Upper lobe of right lung (tissue), 1 donor: ENCODE data around the gene ANKRD31. TPM values are rescaled to one million over a fixed set of nuclear protein-coding genes. Genes with fewer than 3 reads are reported as not detected.
"Not testable (repeated sequence)": the region's sequence is repeated elsewhere in the genome, so short reads cannot be mapped to it uniquely, and the experiment has no call there.

Experiments
- ATAC-seq: fragments of 200-7000 bp; cut with Tn5 transposase; one replicate; pipeline ENCODE4 v1.9.1; 2020; ENCODE audit warnings: mild to moderate bottlenecking, moderate library complexity
- DNase-seq: peaks from one replicate; pipeline ENCODE4 v3.0.0-alpha.2; 2020
- H3K27ac ChIP-seq: fragments of 200-600 bp; one replicate; pipeline ENCODE4 v1.8.0; 2022
- H3K27me3 ChIP-seq: fragments of 200-600 bp; one replicate; pipeline ENCODE4 v1.8.0; 2022; ENCODE audit warnings: mild to moderate bottlenecking
- H3K36me3 ChIP-seq: fragments of 200-600 bp; one replicate; pipeline ENCODE4 v1.8.0; 2022
- H3K4me1 ChIP-seq: fragments of 200-600 bp; one replicate; pipeline ENCODE4 v1.8.0; 2022
- H3K4me3 ChIP-seq: fragments of 200-600 bp; one replicate; pipeline ENCODE4 v1.8.0; 2022; ENCODE audit warnings: mild to moderate bottlenecking
- H3K9me3 ChIP-seq: fragments of 200-600 bp; one replicate; pipeline ENCODE4 v1.8.0; 2022
- intact Hi-C: fragments of 100-400 bp; cut with DNase I; formaldehyde crosslinking; loops from one replicate; pipeline ENCODE4 v1.11.0; 2022
- total RNA-seq: library from RNA; stranded (reverse); fragmentation: NEBNext Ultra II Directional; extraction: Animal tissue kit (Norgen Biotek cat#: 25700); gene quantifications from one replicate; pipeline ENCODE4 v1.2.1, GENCODE V29; 2021
- TF ChIP-seq, protein P1 (sequence below): fragments of 200-600 bp; IDR thresholded peaks from one replicate; pipeline ENCODE4 v1.8.0; 2022; ENCODE audit warnings: antibody characterized with exemption
- donor health status: DM: no; HTN: yes; CAD: no; lungs with severe emphysema.

The ANKRD31 gene
- total RNA-seq, 1 donor from 2014 or later, result 0.14 TPM

DNA sequence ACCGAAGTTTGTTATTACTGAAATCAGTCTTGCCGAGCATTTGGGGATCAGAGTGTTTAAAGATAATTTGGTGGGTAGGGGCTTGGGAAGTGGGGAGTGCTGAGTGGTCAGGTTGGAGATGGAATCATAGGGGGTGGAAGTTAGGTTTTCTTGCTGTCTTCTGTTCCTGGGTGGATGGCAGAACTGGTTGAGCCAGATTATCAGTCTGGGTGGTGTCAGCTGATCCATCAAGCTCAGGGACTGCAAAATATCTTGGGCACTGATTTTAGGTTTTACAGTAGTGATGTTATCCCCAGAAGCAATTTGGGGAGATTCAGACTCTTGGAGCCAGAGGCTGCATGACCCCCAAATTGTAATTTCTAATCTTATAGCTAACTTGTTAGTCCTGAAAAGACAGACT is 5.4 kb upstream of the ANKRD31 start:
- DNase-seq (no peak), ATAC-seq (no peak)
- H3K4me1 ChIP-seq, result peaks cover 5% of the 10 kb centered on the region
- no peaks in the 10 kb centered on the region for H3K27me3 ChIP-seq
- TF ChIP-seq, protein P1, sequence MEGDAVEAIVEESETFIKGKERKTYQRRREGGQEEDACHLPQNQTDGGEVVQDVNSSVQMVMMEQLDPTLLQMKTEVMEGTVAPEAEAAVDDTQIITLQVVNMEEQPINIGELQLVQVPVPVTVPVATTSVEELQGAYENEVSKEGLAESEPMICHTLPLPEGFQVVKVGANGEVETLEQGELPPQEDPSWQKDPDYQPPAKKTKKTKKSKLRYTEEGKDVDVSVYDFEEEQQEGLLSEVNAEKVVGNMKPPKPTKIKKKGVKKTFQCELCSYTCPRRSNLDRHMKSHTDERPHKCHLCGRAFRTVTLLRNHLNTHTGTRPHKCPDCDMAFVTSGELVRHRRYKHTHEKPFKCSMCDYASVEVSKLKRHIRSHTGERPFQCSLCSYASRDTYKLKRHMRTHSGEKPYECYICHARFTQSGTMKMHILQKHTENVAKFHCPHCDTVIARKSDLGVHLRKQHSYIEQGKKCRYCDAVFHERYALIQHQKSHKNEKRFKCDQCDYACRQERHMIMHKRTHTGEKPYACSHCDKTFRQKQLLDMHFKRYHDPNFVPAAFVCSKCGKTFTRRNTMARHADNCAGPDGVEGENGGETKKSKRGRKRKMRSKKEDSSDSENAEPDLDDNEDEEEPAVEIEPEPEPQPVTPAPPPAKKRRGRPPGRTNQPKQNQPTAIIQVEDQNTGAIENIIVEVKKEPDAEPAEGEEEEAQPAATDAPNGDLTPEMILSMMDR, result no peak
- H3K27ac ChIP-seq, result no peak overlapping the region
- no peak overlapping the region for H3K4me3 ChIP-seq
- no peaks in the 10 kb centered on the region for H3K9me3 ChIP-seq
- H3K36me3 ChIP-seq, result no peaks in the 10 kb centered on the region
- intact Hi-C loops, result no loop called here

DNA sequence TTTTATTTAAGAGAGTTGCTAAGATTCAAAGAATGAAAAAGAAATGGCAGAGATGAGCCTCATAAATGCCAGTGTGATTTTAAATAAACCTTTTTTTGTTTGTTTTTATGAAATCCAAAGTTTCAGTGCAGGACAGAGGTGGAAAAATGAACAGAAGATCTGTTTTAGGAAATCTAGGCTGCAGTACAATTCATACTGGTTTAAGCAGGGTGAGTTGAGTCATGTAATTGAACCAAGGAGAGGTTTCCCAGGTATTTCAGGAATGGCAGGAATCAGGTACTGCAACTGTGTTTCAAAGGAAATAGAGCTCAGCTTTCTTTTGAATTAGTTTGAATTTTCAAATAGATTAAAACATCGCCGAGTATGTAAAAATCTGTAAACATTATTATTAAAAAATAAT is 3.0 kb upstream of the ANKRD31 start:
- DNase-seq (no peak), ATAC-seq (no peak)
- Histone ChIP-seq H3K36me3 (no peaks in the 10 kb centered on the region), H3K4me3 (no peak overlapping the region), H3K9me3 (no peaks in the 10 kb centered on the region), H3K27ac (no peak overlapping the region), H3K4me1 (peaks cover 5% of the 10 kb centered on the region), H3K27me3 (no peaks in the 10 kb centered on the region)
- intact Hi-C loops, result loop anchor here (10.0 kb wide), 1 partner anchor 445 kb away; no protein-coding TSS in a partner anchor
- TF ChIP-seq, protein P1, result no peak

DNA sequence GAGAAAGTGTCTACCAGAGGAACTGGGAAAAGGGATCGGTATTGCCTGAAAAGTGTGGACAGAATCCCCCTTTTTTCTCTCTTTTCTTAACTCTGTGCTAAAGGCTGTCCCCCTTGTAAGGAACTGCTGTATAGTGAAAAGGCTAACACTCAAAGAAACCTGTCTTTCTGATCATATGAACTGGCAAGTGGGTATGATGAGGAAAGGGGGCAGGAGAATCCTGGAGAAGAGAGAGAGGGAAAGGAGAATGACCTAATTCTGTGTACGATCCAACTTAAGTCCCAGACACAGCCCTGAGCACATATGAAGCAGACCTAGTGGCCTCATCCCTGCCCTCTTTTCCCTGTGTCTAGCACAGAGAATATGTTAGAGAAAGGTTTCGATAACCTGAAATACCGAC is 967 bp downstream of the ANKRD31 start:
- TF ChIP-seq, protein P1, result no peak
- no peak overlapping the region for H3K4me3 ChIP-seq
- DNase-seq, result no peak
- H3K36me3 ChIP-seq, result no peaks in the 10 kb centered on the region
- H3K9me3 ChIP-seq, result no peaks in the 10 kb centered on the region
- intact Hi-C loops, result loop anchor here (10.0 kb wide), 1 partner anchor 449 kb away; no protein-coding TSS in a partner anchor
- no peak for ATAC-seq
- H3K27ac ChIP-seq, result no peak overlapping the region
- H3K4me1 ChIP-seq, result peaks cover 5% of the 10 kb centered on the region
- H3K27me3 ChIP-seq, result no peaks in the 10 kb centered on the region

DNA sequence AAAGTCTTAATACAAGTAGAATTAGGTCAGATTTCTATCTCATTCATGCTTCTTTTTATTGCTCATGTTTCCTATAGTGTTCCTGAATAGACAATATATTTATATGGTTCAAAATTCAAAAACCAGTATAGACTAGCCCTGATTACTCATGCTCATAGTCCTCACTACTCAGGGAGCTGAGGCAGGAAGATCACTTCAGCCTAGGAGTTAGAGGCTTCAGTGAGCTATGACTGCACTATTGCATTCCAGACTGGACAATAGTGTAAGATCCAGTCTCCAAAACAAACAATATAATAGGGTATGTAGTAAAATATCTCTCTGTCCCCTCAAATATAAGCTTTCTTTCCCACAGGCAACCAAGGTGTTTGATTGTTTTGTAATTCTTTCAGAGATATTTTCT is 2.4 kb downstream of the ANKRD31 start:
- Histone ChIP-seq H3K4me1 (peaks cover 5% of the 10 kb centered on the region), H3K9me3 (no peaks in the 10 kb centered on the region), H3K27me3 (no peaks in the 10 kb centered on the region), H3K27ac (no peak overlapping the region), H3K4me3 (no peak overlapping the region), H3K36me3 (no peaks in the 10 kb centered on the region)
- DNase-seq, result no peak
- ATAC-seq, result no peak
- intact Hi-C loops, result loop anchor here (10.0 kb wide), 1 partner anchor 451 kb away; no protein-coding TSS in a partner anchor
- TF ChIP-seq, protein P1, result no peak

DNA sequence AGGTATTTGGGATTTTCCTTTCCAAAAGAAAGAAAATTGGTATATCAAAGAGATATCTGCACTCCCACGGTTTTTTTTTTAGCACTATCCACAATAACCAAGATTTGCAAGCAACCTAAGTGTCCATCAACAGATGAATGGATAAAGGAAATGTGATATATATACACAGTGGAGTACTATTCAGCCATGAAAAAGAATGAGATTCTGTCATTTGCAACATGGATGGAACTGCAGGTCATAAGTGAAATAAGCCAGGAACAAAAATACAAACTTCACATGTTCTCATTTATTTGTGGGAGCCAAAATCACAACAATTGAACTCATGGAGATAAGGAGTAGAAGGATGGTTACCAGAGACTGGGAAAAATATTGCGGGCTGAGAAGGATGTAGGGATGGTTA is 9.8 kb downstream of the ANKRD31 start:
- Histone ChIP-seq H3K27ac (no peak overlapping the region), H3K36me3 (no peaks in the 10 kb centered on the region), H3K4me3 (no peak overlapping the region), H3K4me1 (no peaks in the 10 kb centered on the region), H3K27me3 (no peaks in the 10 kb centered on the region), H3K9me3 (no peaks in the 10 kb centered on the region)
- TF ChIP-seq, protein P1, result no peak
- ATAC-seq (no peak), DNase-seq (no peak)
- intact Hi-C loops, result no loop called here

DNA sequence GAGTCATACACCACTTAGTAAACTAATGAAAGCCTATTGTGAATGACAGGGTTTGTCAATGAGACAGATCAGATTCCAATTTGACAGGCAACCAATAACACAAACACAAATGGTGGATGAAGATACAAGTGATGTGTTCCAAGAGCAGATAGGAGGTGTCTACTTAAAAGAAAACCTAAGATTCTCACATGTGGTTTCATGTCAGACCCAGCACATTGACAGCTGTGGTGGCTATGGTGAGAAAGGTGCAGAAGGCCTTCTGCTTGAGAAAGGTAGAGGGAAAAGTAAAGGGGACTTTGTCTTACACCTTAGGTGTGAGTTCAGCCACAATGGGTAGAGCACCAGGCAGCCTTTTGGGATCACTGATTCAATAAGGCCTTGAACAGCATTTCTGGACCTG is 11.2 kb downstream of the ANKRD31 start:
- H3K9me3 ChIP-seq, result no peaks in the 10 kb centered on the region
- no peaks in the 10 kb centered on the region for H3K4me1 ChIP-seq
- no peak for ATAC-seq
- H3K27me3 ChIP-seq, result no peaks in the 10 kb centered on the region
- no peak for DNase-seq
- H3K27ac ChIP-seq, result no peak overlapping the region
- intact Hi-C loops, result no loop called here
- no peaks in the 10 kb centered on the region for H3K36me3 ChIP-seq
- H3K4me3 ChIP-seq, result no peak overlapping the region
- TF ChIP-seq, protein P1, result no peak

DNA sequence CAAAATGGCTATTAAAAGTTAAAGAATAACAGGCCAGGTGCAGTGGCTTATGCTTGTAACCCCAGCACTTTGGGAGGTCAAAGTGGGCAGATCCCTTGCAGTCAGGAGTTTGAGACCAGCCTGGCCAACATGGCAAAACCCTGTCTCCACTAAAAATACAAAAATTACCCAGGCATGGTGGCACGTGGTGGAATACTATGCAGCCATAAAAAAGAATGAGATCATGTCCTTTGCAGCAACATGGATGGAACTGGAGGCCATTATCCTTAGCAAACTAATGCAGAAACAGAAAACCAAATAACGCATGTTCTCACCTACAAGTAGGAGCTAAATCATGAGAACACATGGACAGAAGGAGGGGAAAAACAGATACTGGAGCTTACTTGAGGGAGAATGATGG is 15.9 kb downstream of the ANKRD31 start:
- H3K27me3 ChIP-seq, H3K27ac ChIP-seq, ATAC-seq, H3K4me1 ChIP-seq, H3K4me3 ChIP-seq, H3K36me3 ChIP-seq, H3K9me3 ChIP-seq, DNase-seq, intact Hi-C loops: not testable (repeated sequence)
